Measurements from ENCODE around the gene PLCXD1.
"Not testable (repeated sequence)": the region's sequence is repeated elsewhere in the genome, so short reads cannot be mapped to it uniquely, and the experiment has no call there.

Gene PLCXD1

GRCh38 chrX:281166-281999 lies at the start of gene PLCXD1:
PLCXD1 (plus strand) TSS chrX:281381; CDS start chrX:284188, 2,807 bp downstream.
- no peak within 1 kb of the TSS for H3K4me3 ChIP-seq (ENCODE audit: low read depth in 1 of 2, low read length in 1 of 2)
- no peak within 1 kb of the TSS for H3K27ac ChIP-seq
- no peaks in the 10 kb centered on the region for H3K27me3 ChIP-seq

GRCh38 chrX:231637-232277 lies 49.4 kb upstream of the PLCXD1 start:
- H3K4me3 ChIP-seq (ENCODE audit: low read depth in 1 of 2, low read length in 1 of 2); H3K27ac ChIP-seq; H3K4me1 ChIP-seq (ENCODE audit: control insufficient read depth in 1 of 2, insufficient read depth in 1 of 2, low read depth in 1 of 2, low read length in 1 of 2); H3K36me3 ChIP-seq; H3K27me3 ChIP-seq; H3K9me3 ChIP-seq: not testable (repeated sequence)

More at GRCh38 chrX:281166-281999, at the start of gene PLCXD1:
- Histone ChIP-seq H3K9me3 (no peaks in the 10 kb centered on the region), H3K4me1 (ENCODE audit: control insufficient read depth in 1 of 2, insufficient read depth in 1 of 2, low read depth in 1 of 2, low read length in 1 of 2) (peaks cover 11 to 12% of the 10 kb centered on the region in 2 experiments), H3K36me3 (no peaks in the 10 kb centered on the region)
- no peak for TF ChIP-seq CTCF (IDR thresholded peaks at IDR 0.05)

GRCh38 chrX:232278-232655 lies 48.9 kb upstream of the PLCXD1 start:
- not testable (repeated sequence) for H3K27ac ChIP-seq; H3K9me3 ChIP-seq; H3K4me1 ChIP-seq (ENCODE audit: control insufficient read depth in 1 of 2, insufficient read depth in 1 of 2, low read depth in 1 of 2, low read length in 1 of 2); H3K4me3 ChIP-seq (ENCODE audit: low read depth in 1 of 2, low read length in 1 of 2); H3K27me3 ChIP-seq; H3K36me3 ChIP-seq

- not testable (repeated sequence) for H3K36me3 ChIP-seq; H3K27me3 ChIP-seq; H3K9me3 ChIP-seq; H3K27ac ChIP-seq; H3K4me1 ChIP-seq (ENCODE audit: control insufficient read depth in 1 of 2, insufficient read depth in 1 of 2, low read depth in 1 of 2, low read length in 1 of 2); H3K4me3 ChIP-seq (ENCODE audit: low read depth in 1 of 2, low read length in 1 of 2)
Measured at GRCh38 chrX:236201-236600, 45.0 kb upstream of the PLCXD1 start.

GRCh38 chrX:250965-251364 lies 30.2 kb upstream of the PLCXD1 start:
- Histone ChIP-seq H3K27ac (no peak overlapping the region), H3K27me3 (no peaks in the 10 kb centered on the region), H3K36me3 (no peaks in the 10 kb centered on the region), H3K9me3 (no peaks in the 10 kb centered on the region), H3K4me3 (ENCODE audit: low read depth in 1 of 2, low read length in 1 of 2) (no peak overlapping the region), H3K4me1 (ENCODE audit: control insufficient read depth in 1 of 2, insufficient read depth in 1 of 2, low read depth in 1 of 2, low read length in 1 of 2) (no peaks in the 10 kb centered on the region)
- TF ChIP-seq CTCF (IDR thresholded peaks at IDR 0.05) = no peak

- H3K4me3 ChIP-seq (ENCODE audit: low read depth in 1 of 2, low read length in 1 of 2); H3K9me3 ChIP-seq; H3K4me1 ChIP-seq (ENCODE audit: control insufficient read depth in 1 of 2, insufficient read depth in 1 of 2, low read depth in 1 of 2, low read length in 1 of 2); H3K27me3 ChIP-seq; H3K27ac ChIP-seq; H3K36me3 ChIP-seq: not testable (repeated sequence)
Measured at GRCh38 chrX:251396-252243, 29.6 kb upstream of the PLCXD1 start.

- no peaks in the 10 kb centered on the region for H3K9me3 ChIP-seq
- no peaks in the 10 kb centered on the region for H3K27me3 ChIP-seq
- no peak for TF ChIP-seq CTCF (IDR thresholded peaks at IDR 0.05)
- no peaks in the 10 kb centered on the region for H3K36me3 ChIP-seq
- H3K4me1 ChIP-seq (ENCODE audit: control insufficient read depth in 1 of 2, insufficient read depth in 1 of 2, low read depth in 1 of 2, low read length in 1 of 2) = no peaks in the 10 kb centered on the region
- H3K4me3 ChIP-seq (ENCODE audit: low read depth in 1 of 2, low read length in 1 of 2) = no peak overlapping the region
- no peak overlapping the region for H3K27ac ChIP-seq
Measured at GRCh38 chrX:252244-252956, 28.8 kb upstream of the PLCXD1 start.
